Ectodermal cell (in vitro differentiated cells): ENCODE data around the gene ZFYVE19.

Experiments
- H3K27ac ChIP-seq: 2 replicates; pipeline ENCODE4 v1.7.0; 2013; ENCODE audit warnings: mild to moderate bottlenecking, low read depth, low read length; ENCODE audit not compliant: insufficient read depth, poor library complexity, severe bottlenecking
- H3K27me3 ChIP-seq: 2 replicates; pipeline ENCODE4 v1.7.0; 2013; ENCODE audit warnings: mild to moderate bottlenecking, low read length; ENCODE audit not compliant: insufficient read depth, control insufficient read depth, poor library complexity, severe bottlenecking
- H3K36me3 ChIP-seq: one replicate; pipeline ENCODE4 v1.7.0; 2013; ENCODE audit warnings: low read length; ENCODE audit not compliant: control insufficient read depth, insufficient read depth
- H3K4me1 ChIP-seq: one replicate; pipeline ENCODE4 v1.7.0; 2013; ENCODE audit warnings: low read length; ENCODE audit not compliant: control insufficient read depth, insufficient read depth
- H3K4me3 ChIP-seq: 2 replicates; pipeline ENCODE4 v1.7.0; 2013; ENCODE audit warnings: low read depth, low read length, control low read depth; ENCODE audit not compliant: insufficient read depth
- H3K9me3 ChIP-seq: 2 replicates; pipeline ENCODE4 v1.7.0; 2013; ENCODE audit warnings: mild to moderate bottlenecking, low read length, moderate library complexity; ENCODE audit not compliant: control insufficient read depth
- WGBS, 2 experiments: methylation state at CpG; one replicate each; pipeline ENCODE4 v1.1.7; 2013; ENCODE audit warnings: missing lambda C conversion rate in 2 of 2; 5-methylcytosine and 5-hydroxymethylcytosine counted together

The ZFYVE19 gene

DNA sequence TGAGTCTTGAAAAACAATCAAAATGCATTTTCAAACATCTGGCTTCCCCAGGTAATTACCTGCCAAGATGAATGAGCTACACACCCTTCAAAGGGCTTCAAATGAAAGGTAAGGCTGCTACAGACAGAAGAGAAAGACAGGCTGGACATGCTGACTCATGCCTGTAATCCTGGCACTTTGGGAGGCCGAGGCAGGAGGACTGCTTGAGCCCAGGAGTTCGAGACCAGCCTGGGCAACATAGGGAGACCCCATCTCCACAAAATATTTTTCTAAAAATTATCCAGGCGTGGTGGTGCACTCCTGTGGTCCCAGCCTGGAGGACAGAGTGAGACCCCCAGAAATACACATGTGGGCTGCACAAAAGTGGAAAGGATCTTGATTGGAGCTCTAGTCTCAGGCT, 14.5 kb upstream of the ZFYVE19 start:
- Histone ChIP-seq H3K27me3 (no peaks in the 10 kb centered on the region), H3K4me1 (no peaks in the 10 kb centered on the region), H3K4me3 (no peak overlapping the region), H3K27ac (no peak overlapping the region), H3K9me3 (no peaks in the 10 kb centered on the region), H3K36me3 (no peaks in the 10 kb centered on the region)
- 90 to 94% methylated on average over 3 of the region's 3 CpGs for WGBS, 2 experiments

DNA sequence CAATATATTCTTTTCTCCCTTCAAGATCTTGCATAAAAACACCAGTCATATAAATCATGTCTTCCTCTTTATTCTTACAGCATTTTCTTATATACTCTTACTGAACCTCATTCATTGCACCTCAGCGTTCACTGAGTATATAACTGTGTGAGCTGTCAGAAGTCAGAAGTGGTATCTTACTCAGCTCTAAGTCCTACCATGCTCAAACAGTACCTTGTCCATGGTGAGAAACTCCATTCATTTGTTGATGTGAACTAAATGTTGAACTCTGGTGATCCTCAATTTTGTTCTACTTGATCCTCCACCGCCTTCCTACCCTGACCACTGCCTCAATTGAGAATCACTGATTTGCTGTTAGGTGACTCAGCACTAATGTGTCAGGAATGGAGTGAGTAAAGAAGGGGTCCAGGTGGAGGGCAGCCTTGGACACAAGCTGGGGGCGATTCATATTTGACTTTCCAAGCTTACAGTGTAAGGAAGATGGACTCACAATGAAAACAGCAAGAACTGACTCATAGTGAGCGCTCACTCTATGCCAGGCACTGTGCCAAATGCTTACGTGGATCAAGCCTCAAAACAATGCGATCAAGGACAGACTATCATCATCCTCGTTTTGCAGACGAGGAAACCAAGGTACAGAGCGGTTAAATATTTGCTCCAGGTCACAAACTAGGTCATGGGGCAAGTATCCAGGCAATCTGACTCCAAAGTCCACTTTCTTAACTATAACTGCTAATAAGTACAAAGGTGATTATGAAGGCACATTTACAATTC, 13.5 kb upstream of the ZFYVE19 start:
- H3K36me3 ChIP-seq = no peaks in the 10 kb centered on the region
- WGBS, 2 experiments = 96% methylated on average over 9 of the region's 9 CpGs
- H3K27ac ChIP-seq = no peak overlapping the region
- peaks cover 3% of the 10 kb centered on the region for H3K4me1 ChIP-seq
- H3K9me3 ChIP-seq = no peaks in the 10 kb centered on the region
- H3K27me3 ChIP-seq = no peaks in the 10 kb centered on the region
- no peak overlapping the region for H3K4me3 ChIP-seq

DNA sequence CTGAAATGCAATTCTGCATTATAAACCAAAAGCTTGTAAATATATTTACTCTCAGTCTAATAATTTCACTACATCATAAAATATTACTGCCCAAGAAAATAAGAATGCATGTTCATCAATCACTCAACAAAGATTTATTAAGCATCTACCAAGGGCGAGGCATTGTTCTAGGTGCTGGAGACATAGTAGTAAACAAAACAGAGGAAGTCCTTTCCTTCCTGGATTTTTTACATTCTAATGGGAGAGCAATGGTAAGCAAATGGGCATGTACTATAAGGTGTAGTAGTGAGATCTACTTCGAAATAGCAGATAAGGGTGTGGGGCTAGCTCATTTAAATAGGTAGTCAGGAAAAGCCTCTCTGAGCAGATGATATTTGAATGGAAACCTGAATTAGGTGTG, 10.8 kb upstream of the ZFYVE19 start:
- Histone ChIP-seq H3K36me3 (no peaks in the 10 kb centered on the region), H3K4me3 (no peak overlapping the region), H3K27me3 (no peaks in the 10 kb centered on the region), H3K9me3 (no peaks in the 10 kb centered on the region), H3K4me1 (peaks cover 4% of the 10 kb centered on the region), H3K27ac (no peak overlapping the region)
- WGBS, 2 experiments = 90 to 93% methylated on average over 2 of the region's 2 CpGs

DNA sequence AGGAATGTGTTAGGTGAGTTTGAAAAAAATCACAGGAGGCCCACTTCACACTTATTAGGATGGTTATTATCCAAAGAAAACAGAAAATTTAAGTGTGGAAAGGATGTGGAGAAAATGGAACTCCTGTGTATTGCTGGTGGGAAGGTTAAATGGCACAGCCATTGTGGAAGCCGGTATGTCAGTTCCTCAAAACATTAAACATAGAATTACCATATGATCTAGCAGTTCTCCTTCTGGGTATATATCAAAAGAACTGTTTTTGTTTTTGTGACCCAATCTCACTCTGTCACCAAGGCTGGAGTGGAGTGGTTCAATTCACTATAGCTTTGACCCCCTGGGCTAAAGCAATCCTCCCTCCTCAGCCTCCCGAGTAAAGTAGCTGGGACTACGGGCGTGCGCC, 10.4 kb upstream of the ZFYVE19 start:
- no peaks in the 10 kb centered on the region for H3K36me3 ChIP-seq
- peaks cover 4% of the 10 kb centered on the region for H3K4me1 ChIP-seq
- WGBS, 2 experiments = 91 to 94% methylated on average over 5 of the region's 5 CpGs
- no peaks in the 10 kb centered on the region for H3K27me3 ChIP-seq
- no peak overlapping the region for H3K27ac ChIP-seq
- no peaks in the 10 kb centered on the region for H3K9me3 ChIP-seq
- no peak overlapping the region for H3K4me3 ChIP-seq

DNA sequence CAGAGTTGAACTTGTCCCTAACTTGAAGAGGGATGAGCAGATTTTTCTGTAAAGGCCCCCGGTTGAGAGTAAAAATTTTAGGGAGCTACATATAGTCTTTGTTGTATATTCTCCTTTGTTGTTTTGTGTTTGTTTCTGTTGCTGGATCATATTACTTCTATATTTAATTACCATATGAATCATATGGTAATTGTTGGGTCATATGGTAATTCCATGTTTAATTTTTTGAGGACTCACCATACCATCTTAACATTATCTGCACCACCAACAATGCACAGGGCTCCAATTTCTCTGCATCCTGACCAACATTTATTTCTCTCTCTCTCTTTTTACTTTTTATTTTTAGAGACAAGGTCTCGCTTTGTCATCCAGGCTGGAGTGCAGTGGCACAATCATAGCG, 7.4 kb upstream of the ZFYVE19 start:
- Histone ChIP-seq H3K9me3 (no peaks in the 10 kb centered on the region), H3K27me3 (no peaks in the 10 kb centered on the region), H3K27ac (no peak overlapping the region), H3K4me1 (peaks cover 4% of the 10 kb centered on the region), H3K36me3 (no peaks in the 10 kb centered on the region), H3K4me3 (no peak overlapping the region)
- WGBS, 2 experiments = 93 to 94% methylated on average over 3 of the region's 3 CpGs

DNA sequence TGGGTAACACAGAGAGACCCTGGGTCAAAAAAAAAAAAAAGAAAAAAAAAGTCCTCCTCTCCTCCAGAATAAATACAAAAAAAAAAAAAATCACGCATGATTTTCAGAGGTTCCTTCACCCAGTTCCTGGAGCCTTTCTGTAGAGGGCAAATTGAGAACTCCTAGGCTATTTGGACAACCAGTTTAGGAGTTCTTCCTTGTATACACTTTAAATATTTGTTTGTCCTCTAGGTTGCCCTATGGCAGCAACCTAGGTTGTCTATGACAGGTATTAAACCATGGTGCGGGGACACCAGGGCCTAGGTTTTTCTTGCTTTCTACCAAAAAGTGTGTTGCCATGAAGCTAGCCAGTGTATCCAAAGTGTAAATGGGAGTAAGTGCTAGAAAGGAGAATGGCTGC, 3.8 kb upstream of the ZFYVE19 start:
- Histone ChIP-seq H3K9me3 (no peaks in the 10 kb centered on the region), H3K36me3 (no peaks in the 10 kb centered on the region), H3K27ac (no peak overlapping the region), H3K4me3 (no peak overlapping the region), H3K27me3 (no peaks in the 10 kb centered on the region), H3K4me1 (peaks cover 10% of the 10 kb centered on the region)
- WGBS, 2 experiments = 89 to 99% methylated on average over 2 of the region's 2 CpGs

DNA sequence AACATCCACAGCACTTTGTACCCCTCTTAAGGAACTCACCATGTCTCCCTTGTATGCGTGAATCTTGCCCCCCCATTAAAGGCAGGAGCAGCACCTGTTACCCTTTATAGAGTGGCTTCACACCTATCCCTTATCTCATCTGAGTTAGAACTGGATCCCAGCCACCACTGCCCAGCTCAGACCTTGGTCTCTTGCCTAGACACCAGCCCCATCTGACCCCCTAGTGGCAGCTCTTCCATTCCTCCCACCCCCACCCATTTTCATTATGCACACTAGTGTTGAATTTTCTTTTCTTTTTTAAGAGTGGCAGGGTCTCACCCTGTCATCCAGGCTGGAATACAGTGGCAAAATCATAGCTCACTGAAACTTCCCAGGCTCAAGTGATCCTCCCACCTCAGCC, 3.2 kb upstream of the ZFYVE19 start:
- Histone ChIP-seq H3K36me3 (no peaks in the 10 kb centered on the region), H3K9me3 (no peaks in the 10 kb centered on the region), H3K27me3 (no peaks in the 10 kb centered on the region), H3K4me3 (no peak overlapping the region), H3K4me1 (peaks cover 6% of the 10 kb centered on the region), H3K27ac (no peak overlapping the region)
- 97 to 100% methylated on average over 1 of the region's 1 CpG for WGBS, 2 experiments

DNA sequence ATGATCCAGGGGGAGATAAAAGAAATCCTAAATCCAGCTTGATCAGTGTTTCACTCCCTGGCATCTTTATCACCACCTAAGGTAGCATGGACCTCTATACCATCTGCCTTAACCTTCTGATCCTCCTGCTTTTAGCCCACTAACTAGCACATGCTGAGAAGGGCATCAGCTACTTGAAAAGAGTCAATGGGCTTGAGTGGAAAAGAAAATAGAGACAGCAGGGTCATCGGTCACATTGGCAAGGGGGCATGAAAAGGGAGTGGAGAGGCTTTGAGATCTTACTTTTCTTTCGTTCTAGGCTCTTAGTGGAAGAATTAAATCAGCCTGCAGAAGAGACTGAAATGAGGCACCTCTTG, 239 bp upstream of the ZFYVE19 start:
- Histone ChIP-seq H3K4me3 (peak overlapping the region; percentile 100), H3K27ac (no peak overlapping the region), H3K36me3 (no peaks in the 10 kb centered on the region), H3K4me1 (peaks cover 6% of the 10 kb centered on the region), H3K9me3 (no peaks in the 10 kb centered on the region), H3K27me3 (no peaks in the 10 kb centered on the region)
- 8 to 9% methylated on average over 2 of the region's 2 CpGs for WGBS, 2 experiments

DNA sequence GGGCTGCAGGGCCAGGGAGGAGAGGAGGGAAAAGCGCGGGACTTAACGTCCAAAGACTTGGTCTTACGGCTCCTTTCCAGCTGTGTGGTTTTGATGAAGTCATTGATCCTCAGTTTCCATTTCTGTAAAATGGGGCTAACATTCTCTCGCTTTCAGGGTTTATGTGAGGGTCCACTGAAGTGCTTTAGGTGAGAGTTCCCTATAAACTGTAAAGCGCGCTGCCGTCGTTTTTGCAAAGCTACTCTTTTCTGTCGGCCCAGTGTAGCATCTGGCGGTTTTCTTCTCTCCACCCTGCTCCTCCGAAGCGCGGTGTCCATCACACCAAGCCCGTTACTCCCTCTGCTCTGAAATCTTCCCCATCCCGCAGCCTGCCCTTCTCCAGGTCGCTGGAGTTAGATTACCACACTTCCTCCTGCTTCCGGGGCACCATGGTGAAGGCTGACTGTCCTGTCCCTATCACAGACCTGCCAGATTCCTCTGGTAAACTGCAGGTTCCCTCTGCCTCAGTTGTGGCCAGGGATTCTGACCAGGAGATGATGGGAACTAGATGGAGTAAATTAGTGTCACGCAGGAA, 1.1 kb downstream of the ZFYVE19 start:
- Histone ChIP-seq H3K27me3 (no peaks in the 10 kb centered on the region), H3K27ac (no peak overlapping the region), H3K36me3 (no peaks in the 10 kb centered on the region), H3K4me1 (peaks cover 6% of the 10 kb centered on the region), H3K9me3 (no peaks in the 10 kb centered on the region), H3K4me3 (peak overlapping the region; percentile 100)
- WGBS, 2 experiments = 59 to 61% methylated on average over 19 of the region's 19 CpGs

DNA sequence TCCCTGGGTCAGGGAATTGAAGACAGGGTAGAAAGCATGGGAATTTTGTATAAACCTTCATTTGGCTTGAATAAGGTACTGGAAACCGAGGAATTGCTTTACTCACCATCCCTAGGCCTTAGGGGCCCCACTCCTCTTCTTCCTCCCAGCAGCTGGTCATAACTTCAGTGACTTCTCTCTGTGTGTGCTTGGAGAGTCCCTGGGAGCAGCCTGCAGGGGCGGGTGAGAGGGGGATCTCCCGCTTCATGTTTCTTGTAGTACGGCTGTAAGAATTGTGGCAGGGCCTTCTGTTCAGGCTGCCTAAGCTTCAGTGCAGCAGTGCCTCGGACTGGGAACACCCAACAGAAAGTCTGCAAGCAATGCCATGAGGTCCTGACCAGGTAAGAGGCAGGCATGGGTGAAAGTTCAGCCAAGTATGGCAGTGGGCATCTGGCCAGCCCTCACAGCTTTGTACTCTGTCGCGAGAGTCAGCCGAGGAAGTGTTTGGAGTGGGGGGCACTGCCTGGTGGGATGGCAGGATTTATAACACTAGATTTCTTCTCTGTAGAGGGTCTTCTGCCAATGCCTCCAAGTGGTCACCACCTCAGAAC, 2.1 kb downstream of the ZFYVE19 start:
- 87 to 88% methylated on average over 8 of the region's 8 CpGs for WGBS, 2 experiments
- H3K27ac ChIP-seq = no peak overlapping the region
- no peaks in the 10 kb centered on the region for H3K9me3 ChIP-seq
- no peak overlapping the region for H3K4me3 ChIP-seq
- H3K36me3 ChIP-seq = no peaks in the 10 kb centered on the region
- peaks cover 6% of the 10 kb centered on the region for H3K4me1 ChIP-seq
- no peaks in the 10 kb centered on the region for H3K27me3 ChIP-seq
